SK-N-SH treated with all-trans-retinoic acid at 6 μM for 48 hours (cell line): ENCODE data around the gene ADM.

Source experiments
- ARNTL ChIP-seq: fragments of 450-650 bp; formaldehyde crosslinking; IDR thresholded peaks from 2 replicates; pipeline ENCODE4 v1.5.0; 2020; ENCODE audit warnings: low read depth, mild to moderate bottlenecking, moderate library complexity, borderline replicate concordance
- CREB5 ChIP-seq: fragments of 250-450 bp; sonication (Bioruptor Pico); IDR thresholded peaks from 2 replicates; pipeline ENCODE4 v1.5.1; 2020; ENCODE audit warnings: low read depth, mild to moderate bottlenecking, moderate library complexity
- GLIS3 ChIP-seq: fragments of 250-450 bp; sonication (Bioruptor Pico); IDR thresholded peaks from 2 replicates; pipeline ENCODE4 v1.5.0; 2020; ENCODE audit warnings: mild to moderate bottlenecking, moderate library complexity
- ISL1 ChIP-seq: fragments of 250-450 bp; sonication (Bioruptor Pico); IDR thresholded peaks from 2 replicates; pipeline ENCODE4 v2.1.2; 2022; ENCODE audit warnings: mild to moderate bottlenecking, moderate library complexity
- PPARA ChIP-seq: fragments of 250-450 bp; sonication (Bioruptor Pico); IDR thresholded peaks from 2 replicates; pipeline ENCODE4 v1.5.0; 2020; ENCODE audit warnings: mild to moderate bottlenecking, borderline replicate concordance
- ZC3H10 ChIP-seq: fragments of 250-450 bp; sonication (Bioruptor Pico); IDR thresholded peaks from 2 replicates; pipeline ENCODE4 v1.5.1; 2021; ENCODE audit warnings: mild to moderate bottlenecking, moderate library complexity
- ZFP3 ChIP-seq: fragments of 250-450 bp; sonication (Bioruptor Pico); IDR thresholded peaks from 2 replicates; pipeline ENCODE4 v1.5.0; 2020; ENCODE audit warnings: mild to moderate bottlenecking, moderate library complexity
- ZFP30 ChIP-seq: fragments of 450-650 bp; formaldehyde crosslinking; IDR thresholded peaks from 2 replicates; pipeline ENCODE4 v1.5.0; 2022; ENCODE audit warnings: mild to moderate bottlenecking, moderate library complexity
- ZNF565 ChIP-seq: fragments of 450-650 bp; formaldehyde crosslinking; conservative IDR thresholded peaks from 2 replicates; pipeline ENCODE4 v1.5.0; 2020; ENCODE audit warnings: low read depth, mild to moderate bottlenecking, moderate library complexity
- ZNF70 ChIP-seq: fragments of 450-650 bp; formaldehyde crosslinking; IDR thresholded peaks from 2 replicates; pipeline ENCODE4 v1.5.0; 2020; ENCODE audit warnings: mild to moderate bottlenecking, moderate library complexity
- ZNF8 ChIP-seq: fragments of 450-650 bp; formaldehyde crosslinking; IDR thresholded peaks from 2 replicates; pipeline ENCODE4 v1.5.0; 2020; ENCODE audit warnings: mild to moderate bottlenecking, moderate library complexity
- TF ChIP-seq, protein P1 (sequence below): fragments of 250-450 bp; sonication (Bioruptor Pico); IDR thresholded peaks from 2 replicates; pipeline ENCODE4 v1.5.1; 2021; ENCODE audit warnings: mild to moderate bottlenecking, moderate library complexity

- TF ChIP-seq ZNF565 (CRISPR knock-in tag) (no peak), CREB5 (no peak), GLIS3 (CRISPR knock-in tag) (no peak; the same call in 1 of the 2 replicates), ZNF8 (CRISPR knock-in tag) (no peak), ISL1 (CRISPR knock-in tag) (no peak), ZFP3 (0 out of 2 replicates have a peak, but pooled peaks have one; percentile 21), ZNF70 (no peak), ARNTL (CRISPR knock-in tag) (no peak), ZFP30 (CRISPR knock-in tag) (no peak), PPARA (CRISPR knock-in tag) (no peak), ZC3H10 (CRISPR knock-in tag) (no peak)
- TF ChIP-seq, protein P1, sequence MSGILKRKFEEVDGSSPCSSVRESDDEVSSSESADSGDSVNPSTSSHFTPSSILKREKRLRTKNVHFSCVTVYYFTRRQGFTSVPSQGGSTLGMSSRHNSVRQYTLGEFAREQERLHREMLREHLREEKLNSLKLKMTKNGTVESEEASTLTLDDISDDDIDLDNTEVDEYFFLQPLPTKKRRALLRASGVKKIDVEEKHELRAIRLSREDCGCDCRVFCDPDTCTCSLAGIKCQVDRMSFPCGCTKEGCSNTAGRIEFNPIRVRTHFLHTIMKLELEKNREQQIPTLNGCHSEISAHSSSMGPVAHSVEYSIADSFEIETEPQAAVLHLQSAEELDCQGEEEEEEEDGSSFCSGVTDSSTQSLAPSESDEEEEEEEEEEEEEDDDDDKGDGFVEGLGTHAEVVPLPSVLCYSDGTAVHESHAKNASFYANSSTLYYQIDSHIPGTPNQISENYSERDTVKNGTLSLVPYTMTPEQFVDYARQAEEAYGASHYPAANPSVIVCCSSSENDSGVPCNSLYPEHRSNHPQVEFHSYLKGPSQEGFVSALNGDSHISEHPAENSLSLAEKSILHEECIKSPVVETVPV (CRISPR knock-in tag) = no peak
These were observed 2.7 kb downstream of the ADM start for GRCh38 chr11:10307400-10308200.
